Gastroesophageal sphincter (tissue), 4 donors: ENCODE measurements around the gene HCFC1. TPM values are rescaled to one million over a fixed set of nuclear protein-coding genes. Genes with fewer than 3 reads are reported as not detected.

Source experiments
- ATAC-seq: fragments of 150-250 bp; one replicate; pipeline ENCODE4 v1.9.1; 2016; ENCODE audit warnings: mild to moderate bottlenecking, moderate library complexity
- H3K27ac ChIP-seq, 4 donors: fragments of 200-600 bp; sonication (generic) in 3 of 4; 1 replicate in 3 of 4; 2 replicates in 1 of 4; pipeline ENCODE4 v1.5.1; 2016 to 2019
- H3K27me3 ChIP-seq: fragments of 200-600 bp; sonication (generic); one replicate; pipeline ENCODE4 v1.5.1; 2019
- H3K36me3 ChIP-seq, 2 donors: fragments of 200-600 bp; sonication (generic); one replicate each; pipeline ENCODE4 v1.5.1; 2019; ENCODE audit warnings: control low read depth in 1 of 2
- H3K4me1 ChIP-seq, 3 donors: fragments of 200-600 bp; sonication (generic); 1 replicate in 2 of 3; 2 replicates in 1 of 3; pipeline ENCODE4 v1.5.1; 2016 to 2019; ENCODE audit warnings: control low read depth in 2 of 3
- H3K4me3 ChIP-seq, 2 donors: fragments of 200-600 bp; sonication (generic); one replicate each; pipeline ENCODE4 v1.5.1; 2019; ENCODE audit warnings: mild to moderate bottlenecking in 1 of 2, moderate library complexity in 1 of 2
- H3K9me3 ChIP-seq, 3 donors: fragments of 200-600 bp; sonication (generic); one replicate each; pipeline ENCODE4 v1.5.1; 2017 to 2019; ENCODE audit warnings: control low read depth in 2 of 3
- EP300 ChIP-seq: sonication (generic); formaldehyde crosslinking; IDR thresholded peaks from one replicate; pipeline ENCODE4 v1.6.1; 2017; ENCODE audit warnings: antibody characterized with exemption, mild to moderate bottlenecking
- POLR2A ChIP-seq, 2 donors: fragments of 450-650 bp; IDR thresholded peaks; one replicate each; pipeline ENCODE4 v1.6.1; 2017; ENCODE audit warnings: antibody characterized with exemption in 2 of 2, mild to moderate bottlenecking in 2 of 2, moderate library complexity in 1 of 2
- POLR2AphosphoS5 ChIP-seq: sonication (generic); formaldehyde crosslinking; IDR thresholded peaks from one replicate; pipeline ENCODE4 v1.6.1; 2017; ENCODE audit warnings: antibody characterized with exemption
- WGBS, 2 donors: methylation state at CpG; one replicate each; pipeline ENCODE4 v1.1.5; 2018; ENCODE audit warnings: low coverage in 1 of 2; 5-methylcytosine and 5-hydroxymethylcytosine counted together
- total RNA-seq, 4 donors: library from RNA; depleted of rRNA; stranded (reverse); fragments of >200 nt; gene quantifications; one replicate each; pipeline ENCODE4 v1.1.0, GENCODE V29; 2016
- TF ChIP-seq, protein P1 (sequence below), 4 experiments: fragments of 200-600 bp in 2 of 4; fragments of 450-650 bp in 2 of 4; sonication (generic) in 1 of 4; IDR thresholded peaks; one replicate each; pipeline ENCODE4 v1.5.1; 2017 to 2019; ENCODE audit warnings: antibody characterized with exemption in 4 of 4, mild to moderate bottlenecking in 2 of 4, moderate library complexity in 2 of 4

HCFC1 gene
- total RNA-seq, 4 donors from 2014 or later, result 32.9 to 94.4 (median 43.1) TPM

DNA sequence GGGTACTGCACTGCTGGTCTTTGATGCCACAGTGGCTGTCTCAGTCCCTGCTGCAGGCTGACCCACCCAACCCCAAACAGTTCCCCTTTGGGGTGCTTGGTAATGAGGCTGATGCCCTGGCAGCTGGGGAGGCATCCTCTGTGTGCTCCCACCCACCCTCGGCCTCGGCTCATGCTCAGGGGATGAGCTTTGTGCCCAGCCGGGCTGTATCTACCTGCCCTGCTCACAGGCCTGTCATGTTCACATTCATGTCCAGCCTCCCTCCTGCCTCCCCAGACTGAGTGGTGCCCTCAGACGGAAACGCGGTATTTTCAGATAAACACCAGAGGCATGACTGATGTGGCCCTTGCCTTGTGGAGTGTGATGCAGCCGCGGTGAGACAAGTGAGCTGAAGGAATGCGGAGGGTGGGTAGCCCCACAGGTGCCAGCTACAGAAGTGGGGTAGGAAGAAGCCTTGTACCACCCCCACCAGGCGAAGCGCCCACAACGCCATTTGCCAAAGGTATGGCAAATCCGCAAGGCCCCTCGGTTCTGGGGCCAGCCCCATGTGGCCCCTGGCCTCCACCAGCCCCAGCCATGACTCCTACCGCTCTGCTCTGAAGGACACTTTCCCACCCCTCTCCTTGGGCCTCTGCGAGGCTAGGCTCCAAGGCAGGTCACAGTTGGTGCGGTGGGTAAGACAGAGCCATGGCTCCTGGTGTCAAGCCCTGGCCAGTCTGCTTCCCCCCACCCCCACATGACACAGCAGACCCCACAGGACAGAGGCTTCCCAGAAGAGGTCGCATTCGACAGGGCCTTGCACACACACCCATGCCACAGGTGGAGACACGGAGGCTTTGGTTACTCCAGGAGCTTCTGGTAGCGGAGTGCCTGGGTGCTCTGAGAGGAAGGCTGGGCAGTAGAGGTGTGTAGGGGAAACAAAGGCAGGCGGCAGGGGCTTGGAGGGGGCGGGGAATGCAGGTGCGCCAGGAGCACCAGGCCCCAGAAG is 25.4 kb downstream of the HCFC1 start:
- Histone ChIP-seq H3K36me3 (peaks cover 0 to 22% of the 10 kb centered on the region in 2 donors), H3K4me1 (peaks cover 0 to 51% (median 0%) of the 10 kb centered on the region in 3 donors)
- TF ChIP-seq EP300 (no peak), POLR2AphosphoS5 (no peak), POLR2A (IDR thresholded peaks at IDR 0.05) (no peak)
- TF ChIP-seq, protein P1, sequence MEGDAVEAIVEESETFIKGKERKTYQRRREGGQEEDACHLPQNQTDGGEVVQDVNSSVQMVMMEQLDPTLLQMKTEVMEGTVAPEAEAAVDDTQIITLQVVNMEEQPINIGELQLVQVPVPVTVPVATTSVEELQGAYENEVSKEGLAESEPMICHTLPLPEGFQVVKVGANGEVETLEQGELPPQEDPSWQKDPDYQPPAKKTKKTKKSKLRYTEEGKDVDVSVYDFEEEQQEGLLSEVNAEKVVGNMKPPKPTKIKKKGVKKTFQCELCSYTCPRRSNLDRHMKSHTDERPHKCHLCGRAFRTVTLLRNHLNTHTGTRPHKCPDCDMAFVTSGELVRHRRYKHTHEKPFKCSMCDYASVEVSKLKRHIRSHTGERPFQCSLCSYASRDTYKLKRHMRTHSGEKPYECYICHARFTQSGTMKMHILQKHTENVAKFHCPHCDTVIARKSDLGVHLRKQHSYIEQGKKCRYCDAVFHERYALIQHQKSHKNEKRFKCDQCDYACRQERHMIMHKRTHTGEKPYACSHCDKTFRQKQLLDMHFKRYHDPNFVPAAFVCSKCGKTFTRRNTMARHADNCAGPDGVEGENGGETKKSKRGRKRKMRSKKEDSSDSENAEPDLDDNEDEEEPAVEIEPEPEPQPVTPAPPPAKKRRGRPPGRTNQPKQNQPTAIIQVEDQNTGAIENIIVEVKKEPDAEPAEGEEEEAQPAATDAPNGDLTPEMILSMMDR (IDR thresholded peaks at IDR 0.05), result no peak

DNA sequence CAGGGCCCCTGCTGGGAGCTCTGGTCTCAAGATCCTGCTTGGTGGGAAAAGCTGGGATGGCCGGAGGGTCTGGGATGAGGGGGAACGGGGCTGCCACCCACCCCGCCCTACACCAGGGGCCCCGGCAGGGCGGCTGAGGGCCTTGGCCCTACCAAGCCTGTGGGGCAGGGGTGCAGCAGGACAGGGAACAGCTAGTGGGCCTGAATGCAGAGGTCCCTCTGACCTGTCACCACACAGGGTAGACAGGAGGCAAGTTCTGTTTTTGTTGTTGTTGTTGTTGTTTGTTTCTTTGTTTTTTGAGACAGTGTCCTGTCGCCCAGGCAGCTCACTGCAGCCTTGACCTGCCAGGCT is 26.8 kb downstream of the HCFC1 start:
- TF ChIP-seq EP300 (no peak), POLR2AphosphoS5 (no peak), POLR2A (IDR thresholded peaks at IDR 0.05) (no peak)
- TF ChIP-seq, protein P1 (IDR thresholded peaks at IDR 0.05), result no peak
- Histone ChIP-seq H3K27ac (peak overlapping the region in 1 of 4 donors; percentile 66), H3K36me3 (peaks cover 0 to 7% of the 10 kb centered on the region in 2 donors), H3K4me3 (peak overlapping the region; percentile 4 to 42), H3K27me3 (no peaks in the 10 kb centered on the region), H3K9me3 (no peaks in the 10 kb centered on the region), H3K4me1 (peaks cover 0 to 37% (median 0%) of the 10 kb centered on the region in 3 donors)
- WGBS, 2 donors, result 50% methylated on average over 1 of the region's 6 CpGs; no CpG with 5 or more reads in 1 of the 2 donors
- ATAC-seq, result no peak

More for the DNA sequence above, 25.4 kb downstream of the HCFC1 start:
- no CpG with 5 or more reads among the region's 24 CpGs for WGBS, 2 donors
- H3K4me3 ChIP-seq, result no peak overlapping the region
- H3K9me3 ChIP-seq, result no peaks in the 10 kb centered on the region
- peak overlapping the region in 3 of 4 donors; percentile 86 to 89 (median 87) for H3K27ac ChIP-seq
- no peaks in the 10 kb centered on the region for H3K27me3 ChIP-seq
- ATAC-seq, result no peak

DNA sequence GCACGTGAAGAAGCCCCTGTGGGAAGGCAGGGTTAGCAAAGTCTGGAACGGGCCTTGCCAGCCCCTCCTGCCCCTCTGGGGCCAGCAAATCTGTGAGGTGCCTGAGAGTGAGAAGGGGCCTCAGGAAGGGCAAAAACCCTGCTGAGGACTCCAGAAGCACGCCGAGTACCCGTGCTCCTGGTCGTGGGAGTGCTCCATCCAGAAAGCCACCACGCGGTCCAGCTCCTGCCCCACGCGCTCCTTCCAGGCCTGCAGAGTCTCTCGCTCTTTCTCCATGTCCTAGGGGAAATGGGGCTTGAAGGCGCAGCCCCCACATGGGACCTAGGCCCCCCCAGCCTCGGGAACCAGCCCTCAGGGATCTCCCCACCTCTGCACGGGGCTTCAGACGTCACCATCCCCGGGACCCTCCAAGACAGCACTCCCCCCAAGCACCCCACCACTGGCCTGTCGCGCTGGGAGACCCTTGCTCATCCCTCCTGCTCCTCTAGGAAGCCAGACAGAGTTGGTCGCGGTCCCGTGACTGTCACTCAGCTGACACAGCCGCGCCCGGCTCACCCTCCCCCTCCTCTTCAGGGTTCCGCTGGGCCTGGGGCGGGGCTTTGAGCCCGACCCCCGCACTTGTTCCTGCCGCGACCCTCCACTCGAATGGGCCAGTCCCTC is 27.3 kb downstream of the HCFC1 start, which contains the start of gene RENBP:
Gene RENBP (minus strand): TSS at position 504 of the 660 bp plus-strand sequence. CDS start 33 bp downstream, at position 471.
- TF ChIP-seq POLR2A (IDR thresholded peaks at IDR 0.05), result peak in 1 of 2 donors; percentile 8
- no peak for TF ChIP-seq POLR2AphosphoS5
- ATAC-seq, result no peak
- Histone ChIP-seq H3K9me3 (no peaks in the 10 kb centered on the region), H3K4me1 (peaks cover 0 to 32% (median 0%) of the 10 kb centered on the region in 3 donors), H3K27me3 (no peaks in the 10 kb centered on the region), H3K4me3 (peak within 1 kb of the TSS; percentile 4 to 42), H3K36me3 (peaks cover 0 to 2% of the 10 kb centered on the region in 2 donors), H3K27ac (peak within 1 kb of the TSS in 2 of 4 donors; percentile 41 to 66)
- WGBS, 2 donors, result 38% methylated on average over 4 of the region's 31 CpGs; no CpG with 5 or more reads in 1 of the 2 donors

DNA sequence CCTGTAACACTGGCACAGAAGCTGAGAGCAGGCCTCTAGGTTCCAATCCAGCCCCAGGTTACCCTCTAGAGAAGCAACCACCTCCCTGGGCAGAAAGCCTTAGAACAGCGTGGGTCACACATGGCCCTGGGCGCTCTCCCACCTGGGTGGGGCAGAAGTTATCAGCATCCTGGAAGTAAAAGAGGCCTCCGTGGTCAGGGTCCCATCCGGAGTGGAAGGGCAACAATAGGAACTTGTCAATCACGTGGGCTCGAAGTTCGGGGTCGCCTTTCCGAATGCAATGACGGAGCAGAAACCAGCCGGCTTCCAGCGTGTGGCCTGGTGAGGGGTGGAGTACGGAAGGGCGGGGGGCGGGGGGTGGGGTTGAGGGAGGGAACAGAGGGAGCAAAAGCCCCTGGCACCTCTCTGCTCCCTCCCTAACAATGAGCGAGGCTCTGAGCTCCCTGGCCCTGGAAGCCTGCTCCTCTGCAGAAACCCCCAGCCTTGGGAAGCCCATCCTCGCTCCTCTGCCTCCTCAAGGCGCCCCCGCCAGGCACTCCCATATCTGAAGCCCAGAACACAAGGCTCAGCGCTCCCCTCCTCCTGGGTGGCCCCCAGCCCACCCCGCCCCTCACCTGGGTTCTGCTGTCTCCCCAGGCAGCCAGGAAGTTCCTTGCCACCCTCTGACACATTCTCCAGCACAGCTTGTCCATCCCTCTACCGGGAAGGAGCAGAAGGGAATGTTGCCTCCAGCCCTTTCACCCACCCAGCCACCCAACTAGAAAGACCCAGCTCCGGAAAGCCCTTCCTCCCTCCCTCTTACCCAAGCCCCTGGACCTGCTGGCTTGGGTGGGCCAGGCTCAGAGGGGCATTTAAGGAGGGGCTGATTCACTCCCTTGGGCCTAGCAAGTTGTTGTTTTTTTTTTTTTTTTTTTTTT is 30.0 kb downstream of the HCFC1 start:
- Histone ChIP-seq H3K9me3 (no peaks in the 10 kb centered on the region), H3K36me3 (no peaks in the 10 kb centered on the region), H3K4me3 (peak overlapping the region in 1 of 2 donors; percentile 10), H3K27me3 (no peaks in the 10 kb centered on the region), H3K4me1 (peaks cover 0 to 7% (median 0%) of the 10 kb centered on the region in 3 donors), H3K27ac (peak overlapping the region in 1 of 4 donors; percentile 36)
- peak; percentile 9 for ATAC-seq
- no peak for TF ChIP-seq POLR2AphosphoS5
- no peak for TF ChIP-seq EP300
- no peak for TF ChIP-seq POLR2A (IDR thresholded peaks at IDR 0.05)
- TF ChIP-seq, protein P1 (IDR thresholded peaks at IDR 0.05), result no peak
- no CpG with 5 or more reads among the region's 23 CpGs for WGBS, 2 donors
